Hypothalamus (tissue), 51 donors: ENCODE results near the gene OR2H2.

Experiments
- DNase-seq, 51 donors: peaks; one replicate each; lab custom pipeline; 2025; lab: John Stamatoyannopoulos, UW

Gene OR2H2

GRCh38 chr6:29584821-29585220 is at the start of gene OR2H2:
Gene OR2H2, plus strand, starts transcription at chr6:29585121. Its CDS starts 2,824 bp downstream, at chr6:29587945.
- DNase-seq, result no peak

- DNase-seq, result no peak
Observed at GRCh38 chr6:29537714-29538403, 47.1 kb upstream of the OR2H2 start.

DNA sequence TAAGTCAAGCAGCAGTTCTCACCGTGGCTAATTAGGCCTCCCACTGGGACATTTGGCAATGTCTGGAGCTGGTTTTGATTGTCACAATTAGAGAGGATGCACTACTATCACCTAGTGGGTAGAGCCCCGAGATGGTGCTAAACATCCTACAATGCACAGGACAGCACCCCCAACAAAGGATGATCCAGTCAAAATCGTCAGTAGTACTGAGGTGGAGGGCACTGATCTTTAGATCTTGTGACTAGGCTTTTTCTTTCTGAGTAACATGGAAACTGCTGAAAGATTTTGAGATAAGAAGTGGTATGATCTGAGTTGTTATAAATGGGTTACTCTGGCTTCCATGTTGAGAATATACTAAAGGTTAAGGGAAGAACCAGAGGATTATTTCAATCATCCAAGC is 37.3 kb upstream of the OR2H2 start:
- DNase-seq, result no peak

GRCh38 chr6:29552512-29553051 is 32.3 kb upstream of the OR2H2 start:
- peak in 1 of 51 donors; percentile 14 for DNase-seq

GRCh38 chr6:29553268-29554057 is 31.5 kb upstream of the OR2H2 start:
- DNase-seq, result peak in 13 of 51 donors; percentile 2 to 43 (median 16)

GRCh38 chr6:29554764-29555163 is 30.2 kb upstream of the OR2H2 start:
- DNase-seq, result no peak

GRCh38 chr6:29557320-29557719 is 27.6 kb upstream of the OR2H2 start:
- DNase-seq, result no peak

GRCh38 chr6:29558439-29559079 is 26.4 kb upstream of the OR2H2 start:
- DNase-seq, result no peak

DNA sequence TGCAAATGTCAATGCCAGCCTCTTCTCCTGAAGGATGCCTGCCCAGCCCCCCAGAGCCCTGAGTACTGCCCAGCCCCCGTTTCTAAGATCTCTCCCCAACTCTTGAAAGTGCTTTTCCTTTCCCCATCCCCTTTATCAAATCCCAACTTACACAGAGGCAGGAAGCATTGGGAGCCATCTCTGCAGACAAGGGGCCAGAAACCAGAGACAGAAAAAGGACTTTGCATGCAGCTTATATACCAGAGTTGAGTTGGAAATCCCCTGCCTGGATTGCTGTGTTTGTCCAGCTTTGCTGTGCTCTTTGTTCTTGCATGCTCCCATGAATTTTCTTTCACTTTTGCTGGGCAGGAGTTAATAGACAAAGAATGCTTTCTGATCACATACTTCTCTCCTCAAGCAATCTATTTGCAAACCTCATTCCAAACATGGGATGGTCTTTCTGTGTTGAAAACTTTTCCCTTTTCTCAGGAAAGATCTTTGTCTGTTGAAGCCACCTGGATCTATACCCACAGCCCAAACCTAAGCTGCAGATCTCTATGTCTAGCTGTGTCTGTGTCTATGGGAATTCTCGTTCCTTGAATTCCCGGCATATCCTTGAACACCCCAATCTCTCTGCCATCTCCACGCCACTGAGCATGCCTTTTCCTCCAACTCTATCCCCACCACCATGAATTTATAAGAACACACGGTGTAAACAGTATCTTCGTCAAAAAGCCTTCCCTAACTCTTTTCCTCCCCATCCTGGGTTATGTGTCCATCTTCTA is 25.2 kb upstream of the OR2H2 start, which contains the start of gene UBD:
TSS of gene UBD (minus strand) at position 209 of the 764 bp plus-strand sequence. CDS start at position 178, 31 bp downstream.
- no peak for DNase-seq

DNA sequence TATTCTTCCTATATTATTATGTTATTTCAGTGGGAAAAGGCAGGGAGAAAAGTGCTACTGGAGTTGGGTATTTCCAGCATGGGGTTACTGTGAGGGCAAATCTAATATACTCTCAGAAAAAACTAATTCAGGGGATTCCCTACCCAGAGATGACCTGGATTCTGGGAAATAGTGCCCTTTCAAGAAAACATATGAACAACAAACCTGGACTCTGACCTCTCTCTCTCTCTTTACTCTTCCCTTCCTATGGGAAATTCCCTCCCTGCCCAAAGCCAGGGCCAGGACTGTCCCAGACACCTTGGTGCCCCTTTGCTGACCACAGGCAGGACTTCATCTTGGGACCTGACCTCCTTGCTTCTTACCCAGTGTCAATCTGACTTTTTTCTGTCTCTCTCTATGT is 23.8 kb upstream of the OR2H2 start:
- no peak for DNase-seq

DNA sequence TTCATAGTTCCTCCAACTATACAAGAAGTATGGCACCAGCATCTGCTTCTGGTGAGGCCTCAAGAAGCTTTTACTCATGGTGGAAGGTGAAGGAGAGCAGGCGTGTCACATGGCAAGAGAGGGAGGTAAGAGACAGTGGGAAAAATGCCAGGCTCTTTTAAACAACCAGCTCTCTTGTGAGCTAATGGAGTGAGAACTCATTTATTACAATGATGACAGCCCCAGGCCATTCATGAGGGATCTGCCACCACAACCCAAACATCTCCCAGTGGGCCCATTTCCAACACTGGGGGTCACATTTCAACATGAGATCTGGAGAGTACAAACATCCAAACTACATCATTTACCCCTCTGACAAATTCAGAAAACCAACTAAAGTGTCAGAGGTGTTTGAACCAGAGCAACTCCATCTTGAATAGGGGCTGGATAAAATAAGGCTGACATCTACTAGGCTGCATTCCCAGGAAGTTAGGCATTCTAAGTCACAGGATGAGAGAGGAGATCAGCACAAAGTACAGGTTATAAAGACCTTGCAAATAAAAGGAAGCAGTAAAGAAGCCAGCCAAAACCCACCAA is 23.2 kb upstream of the OR2H2 start:
- DNase-seq, result no peak

DNA sequence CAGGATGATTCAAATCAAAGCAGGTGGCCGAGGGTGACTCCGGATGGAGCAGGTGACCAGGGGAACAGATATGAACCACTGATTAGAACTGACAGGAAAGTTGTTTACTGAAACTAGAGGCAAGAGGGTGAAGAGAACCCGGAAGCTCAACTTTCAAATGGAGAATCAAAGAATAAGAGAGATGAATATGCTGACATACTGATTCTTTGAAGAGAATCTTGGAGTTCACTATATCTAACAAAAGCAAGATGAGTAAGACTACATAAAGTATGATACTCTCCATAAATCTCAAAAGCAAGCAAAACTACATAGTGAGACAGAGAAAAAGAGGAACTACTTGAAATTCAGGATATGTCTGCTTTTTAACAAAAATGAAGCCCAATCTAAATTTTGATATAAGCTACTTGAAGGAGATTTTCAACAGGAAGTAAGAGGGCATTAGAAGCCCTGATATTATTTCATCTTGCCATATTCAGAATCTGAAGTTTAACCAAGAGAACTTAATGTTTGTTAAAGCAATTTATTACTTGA is 21.4 kb upstream of the OR2H2 start:
- no peak for DNase-seq

DNA sequence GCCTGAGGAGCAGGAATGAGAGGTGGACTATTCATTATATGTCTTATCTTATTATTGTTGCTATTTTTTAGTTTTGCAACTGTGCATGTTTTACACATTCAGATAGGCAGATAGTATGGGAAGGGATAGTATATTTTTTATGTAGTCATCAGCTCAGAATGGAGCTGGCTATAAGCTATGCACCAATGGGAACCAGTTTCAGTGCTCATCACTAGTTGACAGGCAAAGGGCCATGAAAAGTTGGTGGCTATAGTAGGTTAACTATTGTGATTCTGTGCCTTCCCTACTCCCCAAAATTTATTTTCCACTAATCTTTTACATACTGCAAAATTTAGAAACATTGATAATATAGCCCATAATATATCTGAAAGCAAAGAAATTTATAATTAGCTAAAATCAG is 20.0 kb upstream of the OR2H2 start:
- no peak for DNase-seq

DNA sequence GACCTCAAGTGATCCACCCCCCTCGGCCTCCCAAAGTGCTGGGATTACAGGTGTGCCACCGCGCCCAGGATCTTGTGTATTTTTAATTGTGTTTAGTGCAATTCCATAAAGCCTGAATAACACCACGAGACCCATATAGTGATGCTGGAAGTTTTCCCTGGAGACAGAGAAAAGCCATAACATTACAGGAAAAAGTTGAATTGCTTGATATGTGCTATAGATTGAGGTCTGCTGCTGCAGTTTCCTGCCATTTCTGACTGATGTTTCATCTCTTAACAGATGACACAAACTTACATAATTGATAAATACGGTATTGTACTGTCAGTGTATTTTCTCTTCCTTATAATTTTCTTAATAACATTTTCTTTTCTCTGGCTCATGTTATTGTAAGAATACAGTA is 18.1 kb upstream of the OR2H2 start:
- no peak for DNase-seq

- DNase-seq, result no peak
Observed at GRCh38 chr6:29567541-29567940, 17.4 kb upstream of the OR2H2 start.

DNA sequence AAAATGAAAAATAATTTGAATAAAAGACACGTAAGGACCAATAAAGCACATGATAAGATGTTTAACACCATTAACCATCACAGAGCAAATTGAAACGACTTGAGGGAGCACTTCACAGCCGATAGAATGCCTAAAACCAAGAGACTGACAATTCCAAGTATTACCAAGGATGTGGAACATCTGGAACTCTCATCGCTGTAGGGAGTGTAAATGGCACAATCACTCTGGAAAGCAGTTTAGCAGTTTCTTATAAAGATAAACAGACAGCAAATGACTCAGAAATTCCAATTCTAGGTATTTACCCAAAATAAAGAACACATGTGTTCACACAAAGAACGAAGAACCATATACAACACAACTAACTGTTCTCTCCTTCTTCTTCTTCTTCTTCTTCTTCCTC is 16.9 kb upstream of the OR2H2 start:
- DNase-seq, result no peak

DNA sequence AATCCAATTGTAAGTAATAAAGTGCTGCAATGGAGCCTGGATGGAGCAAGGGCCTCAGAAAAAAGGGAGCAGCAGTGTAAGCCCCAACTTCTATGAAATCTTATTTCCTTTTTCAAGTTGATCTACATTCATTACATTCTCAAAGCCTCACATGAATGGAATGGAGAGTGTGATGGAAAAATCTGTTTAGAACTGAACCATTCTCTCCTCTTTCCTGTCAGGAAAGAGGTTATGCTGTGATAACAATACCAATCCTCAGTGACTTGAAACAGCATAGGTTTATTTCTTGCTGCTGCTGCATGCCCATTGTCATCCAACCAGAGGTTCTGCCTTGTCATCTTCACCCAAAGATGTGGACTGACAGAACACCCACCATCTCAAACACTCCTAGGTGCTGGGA is 8.9 kb upstream of the OR2H2 start:
- DNase-seq, result no peak

GRCh38 chr6:29577544-29577943 is 7.4 kb upstream of the OR2H2 start:
- DNase-seq, result no peak

- DNase-seq, result peak in 17 of 51 donors; percentile 1 to 65 (median 22)
Observed at GRCh38 chr6:29589423-29590048, 4.6 kb downstream of the OR2H2 start.
